Measurements from ENCODE around the gene PSMD14. TPM values are rescaled to one million over a fixed set of nuclear protein-coding genes. Genes with fewer than 3 reads are reported as not detected.

The PSMD14 gene
- total RNA-seq, 1 experiment from 2014 or later = 118 TPM

DNA sequence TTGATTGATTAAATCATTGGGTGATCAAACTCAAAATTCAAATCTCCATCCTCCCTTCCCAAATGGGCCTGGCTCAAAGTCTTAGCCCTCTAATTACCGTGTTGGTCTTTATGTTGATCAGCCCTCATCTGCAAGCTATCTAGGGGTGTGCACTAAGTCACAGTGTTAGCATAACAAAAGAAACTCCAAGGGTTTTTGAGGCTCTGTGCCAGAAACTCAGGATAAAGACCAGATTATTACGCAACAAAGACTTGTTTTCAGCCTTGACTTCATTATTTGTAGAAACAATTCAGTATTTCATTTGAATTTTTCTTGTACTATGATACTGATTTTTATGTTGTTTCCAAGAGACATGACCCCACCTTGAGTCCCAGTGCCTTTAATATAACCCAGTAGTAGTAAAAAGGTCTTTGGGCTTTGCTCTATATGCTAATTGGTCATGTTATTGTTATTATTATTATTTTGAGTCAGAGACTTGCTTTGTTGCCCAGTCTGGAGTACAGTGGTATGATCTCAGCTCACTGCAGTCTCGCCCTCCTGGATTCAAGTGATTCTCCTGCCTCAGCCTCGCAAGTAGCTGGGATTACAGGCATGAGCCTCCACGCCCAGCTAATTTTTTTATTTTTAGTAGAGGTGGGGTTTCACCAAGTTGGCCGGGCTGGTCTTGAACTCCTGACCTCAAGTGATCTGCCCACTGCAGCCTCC is 13.9 kb downstream of the PSMD14 start:
- no peak overlapping the region for H2AFZ ChIP-seq (ENCODE audit: low read depth, low read length, poor library complexity, severe bottlenecking)
- TF ChIP-seq POLR2A (IDR thresholded peaks at IDR 0.05; ENCODE audit: borderline replicate concordance, extremely low read depth, insufficient read depth, insufficient read length) = no peak
- TF ChIP-seq, protein P1, sequence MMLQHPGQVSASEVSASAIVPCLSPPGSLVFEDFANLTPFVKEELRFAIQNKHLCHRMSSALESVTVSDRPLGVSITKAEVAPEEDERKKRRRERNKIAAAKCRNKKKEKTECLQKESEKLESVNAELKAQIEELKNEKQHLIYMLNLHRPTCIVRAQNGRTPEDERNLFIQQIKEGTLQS (IDR thresholded peaks at IDR 0.05) = no peak
- no peak for TF ChIP-seq SIN3A (IDR thresholded peaks at IDR 0.05; ENCODE audit: low read depth)
- intact Hi-C loops (cut with micrococcal nuclease) = no loop called here
- no peaks in the 10 kb centered on the region for H3K4me1 ChIP-seq (ENCODE audit: control insufficient read depth in 1 of 2, insufficient read depth in 2 of 2, low read length in 2 of 2)
- H3K36me3 ChIP-seq (ENCODE audit: control insufficient read depth in 1 of 2, insufficient read depth in 2 of 2, low read length in 2 of 2) = peaks cover 4 to 25% of the 10 kb centered on the region in 2 experiments
- BruUV-seq (replicated peaks) = no TSS peak
- no peaks in the 10 kb centered on the region for H3K9me3 ChIP-seq (ENCODE audit: control insufficient read depth in 1 of 2, insufficient read depth in 1 of 2, low read depth in 1 of 2, low read length in 2 of 2)
- no peaks in the 10 kb centered on the region for H3K9me2 ChIP-seq (ENCODE audit: insufficient read depth)
- H3K79me2 ChIP-seq (ENCODE audit: insufficient read depth, low read length) = peaks cover 99% of the 10 kb centered on the region
- H3K9ac ChIP-seq (ENCODE audit: low read length) = no peak overlapping the region
- ChIA-PET POLR2A (interaction anchor here (1.2 kb wide), 1 partner anchor 14 kb away, joined by 3 read pairs; the partner anchor contains the start of gene PSMD14), RAD21 (ENCODE audit: low non-redundant PET in 1 of 2, low total read pairs in 2 of 2, uncharacterized antibody in 2 of 2, unreplicated experiment in 2 of 2) (no interaction called here), CTCF (no interaction called here)
- H3K27ac ChIP-seq (ENCODE audit: low read depth, low read length) = no peak overlapping the region
- H3K4me2 ChIP-seq (ENCODE audit: low read length) = no peak overlapping the region
- H3K27me3 ChIP-seq (ENCODE audit: insufficient read depth, low read length) = no peaks in the 10 kb centered on the region
- no peak overlapping the region for H3K4me3 ChIP-seq (replicated peaks in 1 of 2; ENCODE audit: low read depth in 1 of 2, low read length in 2 of 2)
- ATAC-seq (no peak), DNase-seq (ENCODE audit: low read depth, low spot score) (no peak)
- H4K20me1 ChIP-seq (ENCODE audit: insufficient read depth) = peaks cover 17% of the 10 kb centered on the region

DNA sequence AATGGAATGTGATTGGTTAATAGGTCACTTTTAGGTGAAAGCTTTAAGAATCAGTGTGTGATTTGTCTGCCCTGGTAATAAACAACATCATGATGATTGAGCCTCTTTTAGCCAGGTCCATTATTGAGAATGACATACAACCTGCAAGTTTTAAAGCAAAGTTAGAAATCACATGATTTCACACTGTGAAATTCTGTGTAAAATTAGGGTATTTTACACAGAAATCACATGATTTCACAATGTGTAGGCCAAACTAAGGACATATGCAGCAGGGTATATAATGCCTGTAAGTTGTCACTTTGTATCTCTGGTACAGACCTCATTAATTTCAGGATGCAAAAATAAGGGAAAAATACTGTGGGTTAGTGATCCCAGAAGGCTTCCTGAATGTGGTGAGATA is 16.7 kb downstream of the PSMD14 start:
- Histone ChIP-seq H4K20me1 (ENCODE audit: insufficient read depth) (peaks cover 25% of the 10 kb centered on the region; the same call in 1 of the 2 replicates), H3K4me2 (ENCODE audit: low read length) (no peak overlapping the region), H3K27me3 (ENCODE audit: insufficient read depth, low read length) (no peaks in the 10 kb centered on the region), H3K36me3 (ENCODE audit: control insufficient read depth in 1 of 2, insufficient read depth in 2 of 2, low read length in 2 of 2) (peaks cover 4 to 22% of the 10 kb centered on the region in 2 experiments), H3K27ac (ENCODE audit: low read depth, low read length) (no peak overlapping the region), H3K4me3 (replicated peaks in 1 of 2; ENCODE audit: low read depth in 1 of 2, low read length in 2 of 2) (no peak overlapping the region), H2AFZ (ENCODE audit: low read depth, low read length, poor library complexity, severe bottlenecking) (no peak overlapping the region), H3K79me2 (ENCODE audit: insufficient read depth, low read length) (peaks cover 99% of the 10 kb centered on the region), H3K4me1 (ENCODE audit: control insufficient read depth in 1 of 2, insufficient read depth in 2 of 2, low read length in 2 of 2) (no peaks in the 10 kb centered on the region), H3K9me2 (ENCODE audit: insufficient read depth) (no peaks in the 10 kb centered on the region), H3K9me3 (ENCODE audit: control insufficient read depth in 1 of 2, insufficient read depth in 1 of 2, low read depth in 1 of 2, low read length in 2 of 2) (no peaks in the 10 kb centered on the region), H3K9ac (ENCODE audit: low read length) (no peak overlapping the region)
- no peak for DNase-seq (ENCODE audit: low read depth, low spot score)
- TF ChIP-seq JUND (IDR thresholded peaks at IDR 0.05) (no peak), ELF1 (IDR thresholded peaks at IDR 0.05; ENCODE audit: borderline replicate concordance, low read depth) (no peak), POLR2A (IDR thresholded peaks at IDR 0.05; ENCODE audit: borderline replicate concordance, extremely low read depth, insufficient read depth, insufficient read length) (no peak), ZFX (IDR thresholded peaks at IDR 0.05) (no peak), EZH2phosphoT487 (IDR thresholded peaks at IDR 0.05; ENCODE audit: borderline replicate concordance) (no peak)
- TF ChIP-seq, protein P2, sequence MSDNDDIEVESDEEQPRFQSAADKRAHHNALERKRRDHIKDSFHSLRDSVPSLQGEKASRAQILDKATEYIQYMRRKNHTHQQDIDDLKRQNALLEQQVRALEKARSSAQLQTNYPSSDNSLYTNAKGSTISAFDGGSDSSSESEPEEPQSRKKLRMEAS (IDR thresholded peaks at IDR 0.05) = no peak
- ChIA-PET CTCF (no interaction called here), RAD21 (ENCODE audit: low non-redundant PET in 1 of 2, low total read pairs in 2 of 2, uncharacterized antibody in 2 of 2, unreplicated experiment in 2 of 2) (no interaction called here), POLR2A (no interaction called here)
- intact Hi-C loops (cut with micrococcal nuclease) = no loop called here
- BruUV-seq (replicated peaks) = no TSS peak
- no peak for ATAC-seq

All from HCT116 (cell line).